Large intestine (tissue), 3 donors: ENCODE data around the gene SIK2. TPM values are rescaled to one million over a fixed set of nuclear protein-coding genes. Genes with fewer than 3 reads are reported as not detected.

Experiments
- DNase-seq, 2 donors: peaks; one replicate each; pipeline versions ENCODE4 v3.0.0 to v3.0.0-alpha.2; 2013
- H3K27ac ChIP-seq: one replicate; pipeline ENCODE4 v1.5.1; 2013; ENCODE audit warnings: low read length
- H3K27me3 ChIP-seq: 2 replicates; pipeline ENCODE4 v1.6.1; 2013; ENCODE audit warnings: low read length; ENCODE audit not compliant: control insufficient read depth, insufficient read depth
- H3K36me3 ChIP-seq: 2 replicates; pipeline ENCODE4 v1.6.1; 2013; ENCODE audit warnings: low read length; ENCODE audit not compliant: control insufficient read depth, insufficient read depth
- H3K4me1 ChIP-seq: one replicate; pipeline ENCODE4 v1.6.1; 2013; ENCODE audit warnings: low read length; ENCODE audit not compliant: control insufficient read depth, insufficient read depth
- H3K4me3 ChIP-seq: one replicate; pipeline ENCODE4 v1.5.1; 2013; ENCODE audit warnings: low read length
- H3K9me3 ChIP-seq: one replicate; pipeline ENCODE4 v1.6.1; 2013; ENCODE audit warnings: mild to moderate bottlenecking, low read depth, low read length, moderate library complexity; ENCODE audit not compliant: control insufficient read depth
- WGBS: methylation state at CpG from one replicate; pipeline ENCODE4 v1.1.5; 2013; ENCODE audit warnings: low lambda C conversion rate; ENCODE audit not compliant: insufficient coverage; 5-methylcytosine and 5-hydroxymethylcytosine counted together
- polyA plus RNA-seq: library from polyadenylated mRNA; unstranded; fragments of 120-200 nt; gene quantifications from one replicate; pipeline ENCODE4 v1.2.1, GENCODE V29; 2013

The SIK2 gene
- polyA plus RNA-seq, 1 donor = 21.6 TPM

GRCh38 chr11:111562692-111563389, 39.4 kb upstream of the SIK2 start:
- WGBS = no CpG with 5 or more reads among the region's 10 CpGs

GRCh38 chr11:111565114-111565720, 37.0 kb upstream of the SIK2 start:
- peak in 1 of 2 donors; percentile 63 for DNase-seq
- Histone ChIP-seq H3K36me3 (no peaks in the 10 kb centered on the region), H3K27ac (no peak overlapping the region), H3K4me1 (no peaks in the 10 kb centered on the region), H3K4me3 (no peak overlapping the region), H3K9me3 (no peaks in the 10 kb centered on the region), H3K27me3 (no peaks in the 10 kb centered on the region)
- 100% methylated on average over 1 of the region's 4 CpGs for WGBS

More at GRCh38 chr11:111562692-111563389, 39.4 kb upstream of the SIK2 start:
- Histone ChIP-seq H3K27me3 (no peaks in the 10 kb centered on the region), H3K36me3 (no peaks in the 10 kb centered on the region), H3K9me3 (no peaks in the 10 kb centered on the region), H3K27ac (no peak overlapping the region), H3K4me3 (no peak overlapping the region), H3K4me1 (no peaks in the 10 kb centered on the region)
- no peak for DNase-seq

DNA sequence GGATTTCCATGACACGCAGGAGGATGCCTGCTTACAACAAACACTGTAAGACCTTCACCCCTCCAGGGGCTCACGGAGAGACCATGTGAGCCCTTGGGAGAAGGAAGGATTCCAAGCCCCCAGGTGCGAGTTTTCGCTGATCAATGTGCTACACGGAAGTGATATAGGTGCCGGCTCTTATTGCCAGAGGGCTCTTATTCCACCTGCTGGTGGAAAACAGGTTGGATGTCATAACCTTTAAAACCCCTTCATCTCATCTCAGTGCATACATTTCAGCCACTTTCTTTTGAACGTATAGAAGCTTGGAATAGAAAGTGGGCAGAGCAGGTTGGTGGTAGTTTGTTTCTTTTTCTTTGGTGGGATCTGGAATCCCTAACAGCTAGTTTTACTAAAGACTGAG, 35.9 kb upstream of the SIK2 start:
- no peak overlapping the region for H3K4me3 ChIP-seq
- H3K4me1 ChIP-seq = peaks cover 4% of the 10 kb centered on the region
- WGBS = no CpG with 5 or more reads among the region's 7 CpGs
- no peaks in the 10 kb centered on the region for H3K27me3 ChIP-seq
- DNase-seq = no peak
- H3K36me3 ChIP-seq = no peaks in the 10 kb centered on the region
- H3K9me3 ChIP-seq = no peaks in the 10 kb centered on the region
- H3K27ac ChIP-seq = no peak overlapping the region

GRCh38 chr11:111569476-111569875, 32.8 kb upstream of the SIK2 start:
- 100% methylated on average over 1 of the region's 4 CpGs for WGBS
- H3K9me3 ChIP-seq = no peaks in the 10 kb centered on the region
- H3K27ac ChIP-seq = no peak overlapping the region
- no peak for DNase-seq
- H3K36me3 ChIP-seq = no peaks in the 10 kb centered on the region
- peaks cover 20% of the 10 kb centered on the region for H3K4me1 ChIP-seq
- H3K27me3 ChIP-seq = no peaks in the 10 kb centered on the region
- no peak overlapping the region for H3K4me3 ChIP-seq

DNA sequence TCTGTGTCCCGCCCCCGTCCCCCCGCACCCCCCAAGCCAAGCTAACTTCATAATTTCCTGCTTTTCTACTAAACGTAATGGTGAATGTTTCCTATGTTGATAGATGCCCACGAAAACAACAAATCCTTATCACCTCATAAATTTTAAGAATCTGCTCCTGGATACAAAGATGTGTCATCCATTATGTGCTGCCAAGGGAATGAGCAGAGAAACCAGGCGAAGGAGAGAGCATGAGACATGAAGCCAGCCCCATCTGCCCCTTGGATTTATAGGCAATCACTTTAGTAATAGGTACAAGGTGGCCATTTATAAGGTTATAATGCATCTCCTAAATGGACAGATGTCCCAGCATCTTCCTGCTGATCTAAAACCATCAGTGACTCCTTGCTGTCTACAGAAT, 31.5 kb upstream of the SIK2 start:
- H3K27me3 ChIP-seq = no peaks in the 10 kb centered on the region
- H3K9me3 ChIP-seq = no peaks in the 10 kb centered on the region
- H3K4me1 ChIP-seq = peaks cover 23% of the 10 kb centered on the region
- no peak overlapping the region for H3K27ac ChIP-seq
- H3K4me3 ChIP-seq = no peak overlapping the region
- no CpG with 5 or more reads among the region's 6 CpGs for WGBS
- H3K36me3 ChIP-seq = no peaks in the 10 kb centered on the region
- no peak for DNase-seq

GRCh38 chr11:111571829-111572501, 30.3 kb upstream of the SIK2 start:
- Histone ChIP-seq H3K27me3 (no peaks in the 10 kb centered on the region), H3K27ac (no peak overlapping the region), H3K4me1 (peaks cover 23% of the 10 kb centered on the region), H3K36me3 (no peaks in the 10 kb centered on the region), H3K4me3 (no peak overlapping the region), H3K9me3 (no peaks in the 10 kb centered on the region)
- no CpG with 5 or more reads among the region's 6 CpGs for WGBS
- peak in 1 of 2 donors; percentile 57 for DNase-seq

- DNase-seq = no peak
- Histone ChIP-seq H3K27ac (no peak overlapping the region), H3K27me3 (no peaks in the 10 kb centered on the region), H3K9me3 (no peaks in the 10 kb centered on the region), H3K36me3 (no peaks in the 10 kb centered on the region), H3K4me1 (peaks cover 23% of the 10 kb centered on the region), H3K4me3 (no peak overlapping the region)
- no CpG with 5 or more reads among the region's 3 CpGs for WGBS
Measured at GRCh38 chr11:111572581-111572980, 29.7 kb upstream of the SIK2 start.

GRCh38 chr11:111573821-111574249, 28.4 kb upstream of the SIK2 start:
- DNase-seq = no peak
- Histone ChIP-seq H3K27me3 (no peaks in the 10 kb centered on the region), H3K36me3 (no peaks in the 10 kb centered on the region), H3K27ac (no peak overlapping the region), H3K4me3 (no peak overlapping the region), H3K4me1 (peaks cover 23% of the 10 kb centered on the region), H3K9me3 (no peaks in the 10 kb centered on the region)
- 60% methylated on average over 1 of the region's 4 CpGs for WGBS

GRCh38 chr11:111574373-111575225, 27.6 kb upstream of the SIK2 start:
- Histone ChIP-seq H3K4me1 (peaks cover 23% of the 10 kb centered on the region), H3K36me3 (no peaks in the 10 kb centered on the region), H3K27ac (no peak overlapping the region), H3K9me3 (no peaks in the 10 kb centered on the region), H3K4me3 (no peak overlapping the region), H3K27me3 (no peaks in the 10 kb centered on the region)
- WGBS = 47% methylated on average over 4 of the region's 7 CpGs
- no peak for DNase-seq

DNA sequence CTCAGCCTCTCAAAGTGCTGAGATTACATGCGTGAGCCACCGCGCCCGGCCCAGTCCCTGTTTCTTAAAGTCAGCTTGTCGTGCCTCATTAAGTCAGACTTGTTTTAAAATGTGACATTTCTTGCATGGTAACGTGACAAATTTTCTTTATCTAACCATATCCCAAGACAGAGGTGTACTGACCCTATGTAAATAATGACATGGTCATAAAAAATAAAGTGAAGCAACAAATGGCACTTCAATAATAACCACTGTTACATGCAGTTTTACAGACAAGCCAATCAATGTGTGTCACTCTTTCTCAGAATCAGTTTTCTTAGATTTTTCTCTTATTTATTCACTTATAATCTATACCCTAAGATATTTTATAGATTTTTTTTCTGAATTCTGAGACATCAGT, 26.5 kb upstream of the SIK2 start:
- peaks cover 23% of the 10 kb centered on the region for H3K4me1 ChIP-seq
- H3K4me3 ChIP-seq = no peak overlapping the region

More for the DNA sequence above, 26.5 kb upstream of the SIK2 start:
- Histone ChIP-seq H3K36me3 (no peaks in the 10 kb centered on the region), H3K9me3 (no peaks in the 10 kb centered on the region), H3K27me3 (no peaks in the 10 kb centered on the region), H3K27ac (no peak overlapping the region)
- WGBS = 8% methylated on average over 2 of the region's 6 CpGs
- DNase-seq = peak in 1 of 2 donors; percentile 52
